ENCODE data around the gene HTR1E.

- TF ChIP-seq EZH2 (IDR thresholded peaks at IDR 0.05; ENCODE audit: insufficient read depth, poor library complexity, severe bottlenecking) (peak; percentile 3), EZH2phosphoT487 (IDR thresholded peaks at IDR 0.05; ENCODE audit: insufficient read depth, low read depth) (no peak)
These were observed at the start of gene HTR1E for GRCh38 chr6:86937219-86938079.
